Effector memory CD8-positive, alpha-beta T cell (primary cell): ENCODE measurements around the gene CDH18.
"Not testable (repeated sequence)": the region's sequence is repeated elsewhere in the genome, so short reads cannot be mapped to it uniquely, and the experiment has no call there.

Experiments
- ATAC-seq: fragments of 150-1000 bp; cut with Tn5 transposase; replicated peaks from 2 replicates; pipeline ENCODE4 v1.10.0; 2021; ENCODE audit warnings: mild to moderate bottlenecking, moderate library complexity
- DNase-seq, 3 experiments: peaks; one replicate each; pipeline ENCODE4 v3.0.0; 2021
- H3K27ac Mint-ChIP-seq, 2 donors: one replicate each; pipeline ENCODE4 v1.8.0; 2022; ENCODE audit warnings: mild to moderate bottlenecking in 2 of 2, mixed read lengths in 2 of 2, moderate library complexity in 2 of 2
- H3K27me3 Mint-ChIP-seq, 2 donors: one replicate each; pipeline ENCODE4 v1.8.0; 2022; ENCODE audit warnings: mixed read lengths in 2 of 2
- H3K36me3 Mint-ChIP-seq: one replicate; pipeline ENCODE4 v1.8.0; 2022; ENCODE audit warnings: mild to moderate bottlenecking, moderate library complexity, mixed read lengths; ENCODE audit not compliant: insufficient read depth
- H3K4me1 Mint-ChIP-seq, 2 donors: one replicate each; pipeline ENCODE4 v1.8.0; 2022; ENCODE audit warnings: low read depth in 2 of 2, mixed read lengths in 2 of 2
- H3K4me3 Mint-ChIP-seq, 2 donors: one replicate each; pipeline ENCODE4 v1.8.0; 2022; ENCODE audit warnings: mild to moderate bottlenecking in 2 of 2, mixed read lengths in 2 of 2, moderate library complexity in 2 of 2
- H3K9me3 Mint-ChIP-seq, 2 donors: one replicate each; pipeline ENCODE4 v1.8.0; 2022; ENCODE audit warnings: mixed read lengths in 2 of 2

CDH18 gene

GRCh38 chr5:19866090-19866450 is 121.9 kb downstream of the CDH18 start:
- Mint-ChIP-seq H3K4me3 (no peak overlapping the region), H3K4me1 (no peaks in the 10 kb centered on the region), H3K36me3 (no peaks in the 10 kb centered on the region), H3K27me3 (no peaks in the 10 kb centered on the region), H3K9me3 (peaks cover 17 to 18% of the 10 kb centered on the region in 2 donors), H3K27ac (no peak overlapping the region)
- no peak for DNase-seq
- ATAC-seq, result no peak

GRCh38 chr5:19865336-19866089 is 122.5 kb downstream of the CDH18 start:
- DNase-seq, result no peak
- Mint-ChIP-seq H3K27me3 (no peaks in the 10 kb centered on the region), H3K4me3 (no peak overlapping the region), H3K4me1 (no peaks in the 10 kb centered on the region), H3K36me3 (no peaks in the 10 kb centered on the region), H3K27ac (no peak overlapping the region), H3K9me3 (peaks cover 17 to 18% of the 10 kb centered on the region in 2 donors)
- ATAC-seq, result no peak

- peaks cover 17 to 18% of the 10 kb centered on the region in 2 donors for H3K9me3 Mint-ChIP-seq
- no peaks in the 10 kb centered on the region for H3K36me3 Mint-ChIP-seq
- DNase-seq, result no peak
- H3K27me3 Mint-ChIP-seq, result no peaks in the 10 kb centered on the region
- ATAC-seq, result no peak
- no peak overlapping the region for H3K4me3 Mint-ChIP-seq
- H3K27ac Mint-ChIP-seq, result no peak overlapping the region
- H3K4me1 Mint-ChIP-seq, result no peaks in the 10 kb centered on the region
Measured at GRCh38 chr5:19862711-19863110, 125.3 kb downstream of the CDH18 start.

GRCh38 chr5:19859020-19859419 is 129.0 kb downstream of the CDH18 start:
- no peak for DNase-seq
- no peaks in the 10 kb centered on the region for H3K36me3 Mint-ChIP-seq
- H3K27me3 Mint-ChIP-seq, result no peaks in the 10 kb centered on the region
- no peak overlapping the region for H3K4me3 Mint-ChIP-seq
- H3K27ac Mint-ChIP-seq, result no peak overlapping the region
- ATAC-seq, result no peak
- no peaks in the 10 kb centered on the region for H3K4me1 Mint-ChIP-seq
- peaks cover 11 to 16% of the 10 kb centered on the region in 2 donors for H3K9me3 Mint-ChIP-seq

GRCh38 chr5:19855931-19856330 is 132.1 kb downstream of the CDH18 start:
- H3K4me3 Mint-ChIP-seq, result no peak overlapping the region
- peaks cover 4% of the 10 kb centered on the region in 2 donors for H3K9me3 Mint-ChIP-seq
- DNase-seq, result no peak
- no peak overlapping the region for H3K27ac Mint-ChIP-seq
- H3K27me3 Mint-ChIP-seq, result no peaks in the 10 kb centered on the region
- H3K36me3 Mint-ChIP-seq, result no peaks in the 10 kb centered on the region
- no peaks in the 10 kb centered on the region for H3K4me1 Mint-ChIP-seq
- ATAC-seq, result no peak

- Mint-ChIP-seq H3K27me3 (no peaks in the 10 kb centered on the region), H3K4me3 (no peak overlapping the region), H3K4me1 (no peaks in the 10 kb centered on the region), H3K27ac (no peak overlapping the region), H3K9me3 (peaks cover 4% of the 10 kb centered on the region in 2 donors), H3K36me3 (no peaks in the 10 kb centered on the region)
- no peak for ATAC-seq
- no peak for DNase-seq
Measured at GRCh38 chr5:19855453-19855852, 132.5 kb downstream of the CDH18 start.

DNA sequence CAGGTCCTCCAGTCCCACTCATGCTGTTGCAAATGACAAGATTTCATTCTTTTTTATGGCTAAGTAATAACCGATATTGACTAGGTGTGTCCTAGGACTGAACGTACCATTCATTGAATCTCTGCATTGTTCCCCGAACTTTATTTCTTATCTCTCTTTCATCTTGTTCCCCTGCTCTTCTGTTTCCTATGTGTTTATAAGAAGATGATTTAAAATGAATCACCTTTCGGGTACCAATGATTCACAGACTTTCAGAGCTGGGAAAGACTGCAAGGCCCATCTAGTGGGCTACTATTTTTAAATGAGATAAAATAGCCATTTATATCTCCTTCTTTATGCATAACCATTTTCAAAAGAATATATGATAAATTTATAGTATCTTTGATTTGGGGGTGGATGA is 133.0 kb downstream of the CDH18 start:
- Mint-ChIP-seq H3K27me3 (no peaks in the 10 kb centered on the region), H3K4me1 (no peaks in the 10 kb centered on the region), H3K9me3 (peaks cover 2 to 4% of the 10 kb centered on the region in 2 donors), H3K4me3 (no peak overlapping the region), H3K27ac (no peak overlapping the region), H3K36me3 (no peaks in the 10 kb centered on the region)
- ATAC-seq, result no peak
- no peak for DNase-seq

DNA sequence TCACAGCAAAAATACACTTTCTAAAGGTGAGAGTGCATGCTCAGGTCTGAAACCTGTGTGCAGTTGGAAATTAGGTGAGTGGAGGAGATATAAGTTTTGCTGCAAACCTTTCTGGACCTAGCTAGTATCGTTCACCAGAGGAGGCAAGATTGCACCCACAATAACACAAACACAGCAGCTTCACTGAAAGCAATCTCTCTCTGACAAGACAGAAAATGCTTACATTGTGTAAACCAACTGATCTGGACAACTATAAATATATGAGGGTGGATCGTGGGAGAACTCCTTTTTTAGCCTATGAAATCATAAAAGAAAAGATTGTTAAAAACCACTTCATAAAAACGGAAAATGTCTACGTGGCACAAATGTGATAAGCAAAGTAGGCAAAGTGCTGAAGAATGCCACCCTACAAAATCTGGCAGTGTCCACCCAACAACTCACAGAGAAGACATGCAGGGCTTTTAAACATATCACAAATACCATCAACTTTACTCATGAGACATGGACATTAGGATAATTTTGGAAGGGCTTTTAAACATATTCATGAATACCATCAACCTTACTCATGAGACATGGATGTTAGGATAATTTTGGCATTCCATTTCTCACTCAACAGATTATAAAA is 134.3 kb downstream of the CDH18 start:
- H3K27me3 Mint-ChIP-seq, result no peaks in the 10 kb centered on the region
- DNase-seq (no peak), ATAC-seq (no peak)
- H3K36me3 Mint-ChIP-seq, result no peaks in the 10 kb centered on the region
- no peak overlapping the region for H3K4me3 Mint-ChIP-seq
- no peak overlapping the region for H3K27ac Mint-ChIP-seq
- peaks cover 4 to 12% of the 10 kb centered on the region in 2 donors for H3K9me3 Mint-ChIP-seq
- H3K4me1 Mint-ChIP-seq, result no peaks in the 10 kb centered on the region

- no peak for DNase-seq
- no peaks in the 10 kb centered on the region for H3K4me1 Mint-ChIP-seq
- H3K36me3 Mint-ChIP-seq, result no peaks in the 10 kb centered on the region
- no peaks in the 10 kb centered on the region for H3K27me3 Mint-ChIP-seq
- no peak overlapping the region for H3K27ac Mint-ChIP-seq
- ATAC-seq, result no peak
- peaks cover 6 to 26% of the 10 kb centered on the region in 2 donors for H3K9me3 Mint-ChIP-seq
- H3K4me3 Mint-ChIP-seq, result no peak overlapping the region
Measured at GRCh38 chr5:19837536-19838174, 150.3 kb downstream of the CDH18 start.

DNA sequence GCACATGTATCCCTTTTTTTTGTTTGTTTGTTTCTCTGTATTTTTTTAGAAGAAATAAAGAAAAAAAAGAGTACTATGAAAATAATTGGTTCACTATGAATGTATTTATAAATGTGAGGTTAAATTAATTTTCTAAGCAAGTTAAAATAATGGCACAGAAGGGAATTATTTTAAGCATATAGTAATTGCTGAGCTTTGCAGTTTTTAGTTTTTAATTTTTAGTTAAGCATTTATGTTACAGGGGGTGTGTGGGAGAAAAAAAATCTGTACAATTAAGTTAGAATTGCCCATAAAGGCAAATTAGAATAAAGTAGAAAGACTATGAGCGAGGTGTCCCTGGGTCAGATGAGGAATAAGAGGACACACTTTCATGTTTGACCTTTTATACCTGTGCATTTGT is 152.6 kb downstream of the CDH18 start:
- Mint-ChIP-seq H3K36me3 (no peaks in the 10 kb centered on the region), H3K27ac (no peak overlapping the region), H3K9me3 (peaks cover 6 to 19% of the 10 kb centered on the region in 2 donors), H3K27me3 (no peaks in the 10 kb centered on the region), H3K4me1 (no peaks in the 10 kb centered on the region), H3K4me3 (no peak overlapping the region)
- DNase-seq (no peak), ATAC-seq (no peak)

GRCh38 chr5:19812720-19813119 is 175.3 kb downstream of the CDH18 start:
- H3K27ac Mint-ChIP-seq, H3K27me3 Mint-ChIP-seq, DNase-seq, H3K4me1 Mint-ChIP-seq, H3K36me3 Mint-ChIP-seq, H3K4me3 Mint-ChIP-seq, ATAC-seq: not testable (repeated sequence)
- H3K9me3 Mint-ChIP-seq, result peaks cover 8 to 14% of the 10 kb centered on the region in 2 donors

GRCh38 chr5:19806756-19807155 is 181.2 kb downstream of the CDH18 start:
- Mint-ChIP-seq H3K9me3 (peaks cover 1 to 4% of the 10 kb centered on the region in 2 donors), H3K27ac (no peak overlapping the region), H3K4me1 (no peaks in the 10 kb centered on the region), H3K27me3 (no peaks in the 10 kb centered on the region), H3K4me3 (no peak overlapping the region), H3K36me3 (no peaks in the 10 kb centered on the region)
- DNase-seq (no peak), ATAC-seq (no peak)

DNA sequence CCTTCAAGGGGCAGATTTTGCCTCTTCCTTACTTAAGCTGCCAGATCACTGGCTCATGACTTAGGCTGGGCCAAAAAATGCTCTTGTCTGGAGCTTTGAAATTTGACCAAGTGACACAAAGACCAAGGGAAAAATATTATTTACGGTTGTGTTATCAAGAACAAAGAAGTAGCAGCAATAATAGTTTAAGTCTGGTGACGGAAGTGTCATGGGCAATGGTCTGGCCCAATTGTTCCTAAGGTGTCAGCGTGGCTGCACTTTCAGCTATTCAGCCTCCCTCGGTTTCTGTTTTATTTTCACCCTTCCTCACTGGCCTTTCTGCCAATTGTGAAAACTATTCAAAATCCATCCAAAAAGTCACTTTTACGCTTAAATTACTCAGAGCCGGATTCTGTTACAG is 185.3 kb downstream of the CDH18 start:
- Mint-ChIP-seq H3K36me3 (no peaks in the 10 kb centered on the region), H3K27me3 (no peaks in the 10 kb centered on the region), H3K27ac (no peak overlapping the region), H3K4me3 (no peak overlapping the region), H3K4me1 (no peaks in the 10 kb centered on the region), H3K9me3 (peaks cover 0 to 2% of the 10 kb centered on the region in 2 donors)
- ATAC-seq (no peak), DNase-seq (no peak)

DNA sequence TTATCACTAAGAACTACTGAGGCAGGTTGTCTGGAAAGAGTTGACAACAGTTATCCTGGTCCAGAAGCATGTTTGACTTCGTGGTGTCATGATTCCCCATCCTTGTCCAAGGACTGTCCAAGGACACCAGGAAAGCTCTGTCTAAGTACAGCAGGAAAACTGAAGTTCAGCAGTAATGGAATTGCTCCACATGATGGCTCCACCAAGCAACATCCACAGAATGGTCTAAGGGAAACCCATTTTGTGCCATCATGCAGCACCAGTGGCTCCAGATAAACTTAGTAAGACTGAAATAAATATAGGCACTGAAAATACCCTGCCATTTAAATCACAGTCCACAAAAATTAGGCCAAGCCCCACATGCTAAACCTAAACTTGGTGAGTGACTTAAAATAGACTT is 192.8 kb downstream of the CDH18 start:
- H3K27me3 Mint-ChIP-seq, result no peaks in the 10 kb centered on the region
- no peak for DNase-seq
- peaks cover 4 to 7% of the 10 kb centered on the region in 2 donors for H3K9me3 Mint-ChIP-seq
- no peak overlapping the region for H3K4me3 Mint-ChIP-seq
- H3K4me1 Mint-ChIP-seq, result no peaks in the 10 kb centered on the region
- H3K36me3 Mint-ChIP-seq, result no peaks in the 10 kb centered on the region
- no peak for ATAC-seq
- no peak overlapping the region for H3K27ac Mint-ChIP-seq
